Measurements from ENCODE around the gene ATOH7. TPM values are rescaled to one million over a fixed set of nuclear protein-coding genes. Genes with fewer than 3 reads are reported as not detected.
"Not testable (repeated sequence)": the region's sequence is repeated elsewhere in the genome, so short reads cannot be mapped to it uniquely, and the experiment has no call there.

The ATOH7 gene
- total RNA-seq = not detected

DNA sequence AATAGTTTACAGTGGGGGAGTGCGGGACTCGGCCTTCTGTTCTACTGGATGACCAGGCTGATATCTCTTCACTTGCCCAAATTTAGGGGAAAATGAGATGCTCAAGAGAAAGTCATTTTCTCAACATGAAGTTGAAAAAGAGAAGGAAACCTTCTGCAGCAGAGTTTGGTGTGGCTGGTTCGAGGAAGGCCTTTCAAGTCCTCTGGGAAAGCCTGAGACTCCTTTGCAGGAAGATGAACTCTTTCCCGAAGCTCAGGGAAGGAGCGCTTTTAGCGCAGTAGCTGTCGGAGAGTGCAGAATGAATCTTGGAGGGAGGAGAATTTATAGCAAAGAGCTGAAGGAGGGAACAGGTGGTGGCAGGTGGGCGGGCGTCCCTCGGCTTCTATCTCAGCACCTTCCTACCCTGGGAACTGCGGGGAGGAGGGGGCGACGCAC is at the start of gene ATOH7:
ATOH7 (minus strand) TSS at position 297 of the 435 bp plus-strand sequence. CDS start 436 bp downstream, outside the sequence.
- TF ChIP-seq POLR2A (IDR thresholded peaks at IDR 0.05) = no peak
- TF ChIP-seq CTCF (IDR thresholded peaks at IDR 0.05) = no peak
- intact Hi-C loops (cut with DNase I) = no loop called here
- no peaks in the 10 kb centered on the region for H3K9me3 ChIP-seq
- 44 to 50% methylated on average over 13 of the region's 13 CpGs for WGBS, 2 donors
- ATAC-seq = no peak
- H3K4me3 ChIP-seq = peak within 1 kb of the TSS; percentile 17 to 23
- no peak for DNase-seq
- H3K27me3 ChIP-seq = no peaks in the 10 kb centered on the region
- peaks cover 6% of the 10 kb centered on the region for H3K4me1 ChIP-seq
- H3K27ac ChIP-seq = peak within 1 kb of the TSS; percentile 53 to 80 (median 72)
- H3K36me3 ChIP-seq (replicated peaks in 1 of 2; ENCODE audit: insufficient read depth in 1 of 2, low read depth in 2 of 2) = no peaks in the 10 kb centered on the region

DNA sequence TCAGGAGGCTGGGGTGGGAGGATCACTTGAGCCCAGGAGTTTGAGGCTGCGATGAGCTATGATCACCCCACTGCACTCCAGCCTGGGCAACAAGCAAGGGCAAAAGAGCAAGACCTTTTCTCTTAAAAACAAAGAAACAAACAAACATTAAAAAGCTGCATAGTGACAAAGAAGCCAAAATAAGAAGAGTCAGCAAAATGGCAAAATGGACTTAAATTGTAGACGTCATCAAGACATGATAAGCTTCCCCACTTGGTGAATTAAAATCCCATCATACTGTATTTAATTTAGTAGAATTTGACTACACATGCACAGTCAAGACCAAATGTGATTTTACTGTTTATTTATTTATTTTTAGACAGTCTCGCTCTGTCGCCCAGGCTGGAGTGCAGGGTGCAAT is 48.8 kb upstream of the ATOH7 start:
- 94% methylated on average over 4 of the region's 4 CpGs for WGBS, 2 donors
- Histone ChIP-seq H3K27me3 (no peaks in the 10 kb centered on the region), H3K36me3 (replicated peaks in 1 of 2; ENCODE audit: insufficient read depth in 1 of 2, low read depth in 2 of 2) (peaks cover 4 to 6% of the 10 kb centered on the region in 2 donors), H3K4me1 (no peaks in the 10 kb centered on the region), H3K27ac (no peak overlapping the region), H3K4me3 (no peak overlapping the region), H3K9me3 (peaks cover 0 to 7% (median 0%) of the 10 kb centered on the region in 3 donors)
- TF ChIP-seq POLR2A (IDR thresholded peaks at IDR 0.05) (no peak), CTCF (IDR thresholded peaks at IDR 0.05) (no peak)
- intact Hi-C loops (cut with DNase I) = no loop called here
- no peak for DNase-seq
- ATAC-seq = no peak

DNA sequence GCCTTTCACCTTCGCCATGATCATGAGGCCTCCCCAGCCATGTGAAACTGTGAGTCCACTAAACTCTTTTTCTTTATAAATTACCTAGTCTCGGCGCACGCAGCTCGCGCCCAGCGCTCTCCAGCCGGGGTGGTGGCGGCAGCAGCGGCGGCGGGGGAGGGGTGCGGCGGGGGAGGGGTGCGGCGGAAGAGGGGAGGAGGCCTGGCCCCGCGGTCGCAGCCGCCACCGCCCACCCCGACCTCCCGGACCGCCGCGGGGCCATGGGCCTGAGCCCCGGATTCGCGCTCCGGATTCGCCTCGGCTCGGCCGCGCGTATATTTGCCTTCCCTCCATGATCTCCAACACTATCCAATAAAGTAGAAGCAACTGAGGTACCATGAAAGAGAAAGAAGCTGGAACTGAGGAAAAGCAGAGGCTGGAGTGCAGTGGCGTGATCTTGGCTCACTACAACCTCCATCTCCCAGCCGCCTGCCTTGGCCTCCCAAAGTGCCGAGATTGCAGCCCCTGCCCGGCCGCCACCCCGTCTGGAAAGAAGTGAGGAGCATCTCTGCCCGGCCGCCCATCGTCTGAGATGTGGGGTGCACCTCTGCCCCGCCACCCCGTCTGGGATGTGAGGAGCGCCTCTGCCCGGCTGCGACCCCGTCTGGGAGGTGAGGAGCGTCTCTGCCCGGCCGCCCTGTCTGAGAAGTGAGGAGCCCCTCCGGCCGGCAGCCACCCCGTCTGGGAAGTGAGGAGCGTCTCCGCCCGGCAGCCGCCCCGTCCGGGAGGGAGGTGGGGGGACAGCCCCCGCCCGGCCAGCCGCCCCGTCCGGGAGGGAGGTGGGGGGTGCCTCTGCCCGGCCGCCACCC is 47.2 kb upstream of the ATOH7 start:
- H3K9me3 ChIP-seq; intact Hi-C loops (cut with DNase I): not testable (repeated sequence)
- 95 to 97% methylated on average over 39 to 46 of the region's 70 CpGs for WGBS, 2 donors

GRCh38 chr10:68277814-68278213 is 45.9 kb upstream of the ATOH7 start:
- ATAC-seq; DNase-seq; H3K27me3 ChIP-seq; H3K36me3 ChIP-seq (replicated peaks in 1 of 2; ENCODE audit: insufficient read depth in 1 of 2, low read depth in 2 of 2); H3K4me1 ChIP-seq; intact Hi-C loops (cut with DNase I); H3K4me3 ChIP-seq; H3K27ac ChIP-seq; H3K9me3 ChIP-seq: not testable (repeated sequence)
- WGBS, 2 donors = 100% methylated on average over 2 of the region's 2 CpGs; no CpG with 5 or more reads in 1 of the 2 donors

More for the DNA sequence above, 47.2 kb upstream of the ATOH7 start:
- not testable (repeated sequence) for DNase-seq; H3K4me3 ChIP-seq; H3K4me1 ChIP-seq; H3K27ac ChIP-seq; ATAC-seq; H3K36me3 ChIP-seq (replicated peaks in 1 of 2; ENCODE audit: insufficient read depth in 1 of 2, low read depth in 2 of 2); H3K27me3 ChIP-seq

- intact Hi-C loops (cut with DNase I) = no loop called here
- TF ChIP-seq POLR2A (IDR thresholded peaks at IDR 0.05) (no peak), CTCF (IDR thresholded peaks at IDR 0.05) (no peak)
- no peak for DNase-seq
Measured at GRCh38 chr10:68276224-68276623, 44.3 kb upstream of the ATOH7 start.

More at GRCh38 chr10:68276224-68276623, 44.3 kb upstream of the ATOH7 start:
- no peak for ATAC-seq
- Histone ChIP-seq H3K27ac (no peak overlapping the region), H3K4me3 (no peak overlapping the region), H3K9me3 (peaks cover 0 to 7% (median 0%) of the 10 kb centered on the region in 3 donors), H3K4me1 (no peaks in the 10 kb centered on the region), H3K27me3 (no peaks in the 10 kb centered on the region), H3K36me3 (replicated peaks in 1 of 2; ENCODE audit: insufficient read depth in 1 of 2, low read depth in 2 of 2) (no peaks in the 10 kb centered on the region)

Measured in body of pancreas (tissue), 4 donors.